ENCODE results near the gene DLGAP1. TPM values are rescaled to one million over a fixed set of nuclear protein-coding genes. Genes with fewer than 3 reads are reported as not detected.

The DLGAP1 gene
- total and polyA plus RNA-seq, 2 of the 8 experiments (the other 6 are each of a cell fraction or from before 2014, with no cell fraction given) = 11.8 to 16.9 TPM

DNA sequence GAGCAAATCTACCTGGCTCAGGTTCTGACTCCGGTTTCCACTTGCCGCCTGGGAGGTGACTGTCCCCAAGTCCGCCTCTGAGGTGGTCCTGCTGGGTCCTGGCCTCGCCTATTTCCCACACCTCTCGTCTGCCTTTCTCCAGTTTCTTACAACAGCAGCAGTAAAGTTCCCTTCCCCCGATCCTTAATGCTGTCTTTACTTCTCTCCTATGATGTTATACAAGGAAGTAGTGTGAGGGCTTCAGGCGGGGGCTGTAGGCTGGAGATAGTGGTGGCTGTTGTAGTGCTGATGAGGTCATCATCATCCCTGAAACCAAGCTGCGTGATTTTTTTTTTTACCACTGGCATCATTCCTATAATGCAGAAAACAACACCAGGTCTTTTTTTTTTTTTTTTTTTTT is 986.3 kb downstream of the DLGAP1 start:
- no peak overlapping the region for H2AFZ ChIP-seq (ENCODE audit: low read length)
- no peaks in the 10 kb centered on the region for H3K27me3 ChIP-seq (replicated peaks in 1 of 4; ENCODE audit: control insufficient read depth in 3 of 4, extremely low read depth in 1 of 4, insufficient read depth in 3 of 4, low read length in 3 of 4)
- DNase-seq (ENCODE audit: low read depth in 1 of 2, low spot score in 2 of 2) = no peak
- peak overlapping the region; percentile 22; the same call in 1 of the 2 replicates for H4K8ac ChIP-seq (ENCODE audit: extremely low read depth, insufficient read depth, low read length)
- no peak overlapping the region for H3K9ac ChIP-seq (replicated peaks in 1 of 4; ENCODE audit: extremely low read depth in 1 of 4, low read depth in 3 of 4, low read length in 3 of 4)
- 0 out of 4 replicates have a peak overlapping the region, but pooled peaks of 1 of the 2 experiments have one; percentile 17 for H3K4me2 ChIP-seq (ENCODE audit: insufficient read depth in 1 of 2, low read depth in 2 of 2, low read length in 2 of 2)
- H3K9me3 ChIP-seq (ENCODE audit: insufficient read depth in 2 of 2, low read depth in 1 of 2, low read length in 1 of 2) = no peaks in the 10 kb centered on the region
- H4K20me1 ChIP-seq (replicated peaks in 1 of 2; ENCODE audit: control insufficient read depth in 1 of 2, insufficient read depth in 2 of 2, low read length in 2 of 2) = no peaks in the 10 kb centered on the region
- no peaks in the 10 kb centered on the region for H3K79me1 ChIP-seq (ENCODE audit: low read depth, low read length)
- no peak overlapping the region for H3K4me3 ChIP-seq (ENCODE audit: extremely low read depth in 1 of 4, insufficient read depth in 2 of 4, low read depth in 3 of 4, low read length in 4 of 4)
- H4K91ac ChIP-seq (replicated peaks; ENCODE audit: insufficient read length, low read length) = peak overlapping the region; percentile 12
- FAIRE-seq = no peak
- no peak overlapping the region for H4K5ac ChIP-seq (ENCODE audit: insufficient read length, low read depth, low read length)
- H2BK20ac ChIP-seq (ENCODE audit: low read length) = no peak overlapping the region
- H3K56ac ChIP-seq (replicated peaks; ENCODE audit: insufficient read length, low read depth, low read length) = no peak overlapping the region
- no peaks in the 10 kb centered on the region for H3K36me3 ChIP-seq (ENCODE audit: control insufficient read depth in 2 of 4, insufficient read depth in 4 of 4, low read length in 3 of 4)
- H2BK5ac ChIP-seq (ENCODE audit: low read depth, low read length) = peak overlapping the region; percentile 10; the same call in 1 of the 2 replicates
- H3K27ac ChIP-seq (ENCODE audit: low read depth, low read length) = no peak overlapping the region
- peak overlapping the region; percentile 20; the same call in 1 of the 2 replicates for H2BK12ac ChIP-seq (ENCODE audit: low read depth, low read length)
- H2BK15ac ChIP-seq (ENCODE audit: low read length) = no peak overlapping the region
- 0 out of 2 replicates have a peak, but pooled peaks cover 2% of the 10 kb centered on the region for H3K23me2 ChIP-seq (ENCODE audit: low read depth, low read length)
- H3K79me2 ChIP-seq (ENCODE audit: control insufficient read depth in 1 of 2, insufficient read depth in 2 of 2, low read length in 2 of 2) = no peaks in the 10 kb centered on the region
- ChIA-PET CTCF (ENCODE audit: partially characterized antibody) (interaction anchor here (0.6 to 4.7 kb wide), 13 partner anchors 9 to 198 kb away, joined by 3 to 56 read pairs (median 4); no protein-coding TSS in a partner anchor), POLR2A (ENCODE audit: partially characterized antibody) (interaction anchor here (1.2 to 6.3 kb wide), 3 partner anchors 8 to 117 kb away, joined by 4 to 58 read pairs (median 7); no protein-coding TSS in a partner anchor)
- no peak overlapping the region; the same call in 1 of the 2 replicates for H3K18ac ChIP-seq (ENCODE audit: extremely low read depth, low read length)
- no peak overlapping the region for H3K14ac ChIP-seq (ENCODE audit: insufficient read length)
- TF ChIP-seq SP4 (IDR thresholded peaks at IDR 0.05; ENCODE audit: low read length) = no peak
- TF ChIP-seq CREB1 (IDR thresholded peaks at IDR 0.05) = no peak
- TF ChIP-seq ZNF274 (IDR thresholded peaks at IDR 0.05; ENCODE audit: borderline replicate concordance, extremely low read depth, low read length) = no peak
- no peak for TF ChIP-seq MAX (IDR thresholded peaks at IDR 0.05)
- no peak for TF ChIP-seq SIRT6 (IDR thresholded peaks at IDR 0.05; ENCODE audit: low read length)
- no peak for TF ChIP-seq BACH1 (IDR thresholded peaks at IDR 0.05; ENCODE audit: low read length)
- no peak for TF ChIP-seq ATF2 (IDR thresholded peaks at IDR 0.05; ENCODE audit: low read length)
- no peak for TF ChIP-seq POLR2AphosphoS5 (IDR thresholded peaks at IDR 0.05; ENCODE audit: low read depth, low read length)
- no peak for TF ChIP-seq JUND (IDR thresholded peaks at IDR 0.05; ENCODE audit: low read length)
- TF ChIP-seq EP300 (IDR thresholded peaks at IDR 0.05; ENCODE audit: borderline replicate concordance in 1 of 2, low read depth in 2 of 2, low read length in 2 of 2) = no peak
- no peak overlapping the region for H3K23ac ChIP-seq (ENCODE audit: insufficient read length)
- WGBS, 2 experiments (ENCODE audit: extremely low coverage in 1 of 2, insufficient coverage in 1 of 2, insufficient read length in 1 of 2, insufficient replicate concordance in 2 of 2, low coverage in 1 of 2, low lambda C conversion rate in 2 of 2, missing lambda C conversion rate in 1 of 2) = 78% methylated on average over 8 of the region's 8 CpGs; no CpG with 5 or more reads in 1 of the 2 experiments
- no peak overlapping the region for H2AK5ac ChIP-seq (ENCODE audit: low read depth, low read length)
- H2BK120ac ChIP-seq (replicated peaks; ENCODE audit: low read depth, low read length) = no peak overlapping the region
- peak overlapping the region; percentile 13 for H3K4ac ChIP-seq (replicated peaks; ENCODE audit: insufficient read length, low read depth, low read length)
- peaks cover 6 to 18% (median 9%) of the 10 kb centered on the region in 4 experiments; a peak in 6 of 7 replicates for H3K4me1 ChIP-seq (replicated peaks in 1 of 4; ENCODE audit: control insufficient read depth in 3 of 4, insufficient read depth in 4 of 4, low read length in 3 of 4)
